GM19452 (cell line): ENCODE data around the gene LGI2.

Experiments used
- ATAC-seq: cut with Tn5 transposase; IDR thresholded peaks from one replicate; pipeline ENCODE4 v1.9.1; 2021; ENCODE audit not compliant: unreplicated experiment

LGI2 gene

GRCh38 chr4:24999392-25000089 lies 31.2 kb downstream of the LGI2 start:
- ATAC-seq: no peak

- ATAC-seq: no peak
Measured at GRCh38 chr4:24995346-24995919, 35.3 kb downstream of the LGI2 start.

- ATAC-seq: no peak
Measured at GRCh38 chr4:24993551-24994080, 37.1 kb downstream of the LGI2 start.

- no peak for ATAC-seq
Measured at GRCh38 chr4:24992968-24993367, 37.8 kb downstream of the LGI2 start.

GRCh38 chr4:24991015-24991414 lies 39.7 kb downstream of the LGI2 start:
- ATAC-seq: no peak

GRCh38 chr4:24989327-24989726 lies 41.4 kb downstream of the LGI2 start:
- no peak for ATAC-seq

- ATAC-seq: no peak
Measured at GRCh38 chr4:24988776-24989175, 42.0 kb downstream of the LGI2 start.

GRCh38 chr4:24984602-24985532 lies 45.9 kb downstream of the LGI2 start:
- no peak for ATAC-seq

- no peak for ATAC-seq
Measured at GRCh38 chr4:24980740-24981139, 50.0 kb downstream of the LGI2 start.

- no peak for ATAC-seq
Measured at GRCh38 chr4:24980064-24980690, 50.6 kb downstream of the LGI2 start.

GRCh38 chr4:24979554-24979953 lies 51.2 kb downstream of the LGI2 start:
- ATAC-seq: no peak

- no peak for ATAC-seq
Measured at GRCh38 chr4:24978291-24979075, 52.3 kb downstream of the LGI2 start.

GRCh38 chr4:24975510-24975909 lies 55.2 kb downstream of the LGI2 start:
- ATAC-seq: no peak

GRCh38 chr4:24973747-24974601 lies 56.8 kb downstream of the LGI2 start:
- ATAC-seq: no peak

- no peak for ATAC-seq
Measured at GRCh38 chr4:24973404-24973746, 57.4 kb downstream of the LGI2 start.

GRCh38 chr4:24971192-24971591 lies 59.6 kb downstream of the LGI2 start:
- no peak for ATAC-seq

GRCh38 chr4:24970635-24971034 lies 60.1 kb downstream of the LGI2 start:
- ATAC-seq: no peak

GRCh38 chr4:24970191-24970590 lies 60.6 kb downstream of the LGI2 start:
- ATAC-seq: no peak

GRCh38 chr4:24969486-24969885 lies 61.3 kb downstream of the LGI2 start:
- ATAC-seq: no peak

GRCh38 chr4:24968992-24969391 lies 61.8 kb downstream of the LGI2 start:
- ATAC-seq: no peak
